ENCODE measurements around the gene AMER3. TPM values are rescaled to one million over a fixed set of nuclear protein-coding genes. Genes with fewer than 3 reads are reported as not detected.

The AMER3 gene
- total RNA-seq (2022; extraction: Qiagen RNA extraction) = not detected in 5 replicates

GRCh38 chr2:130755256-130756052 is at the start of gene AMER3:
TSS of gene AMER3 (plus strand) at chr2:130755540. CDS start at chr2:130762073, 6,533 bp downstream.

GRCh38 chr2:130728549-130729316 is 26.6 kb upstream of the AMER3 start, which contains the start of gene GPR148:
TSS of gene GPR148 (plus strand) at chr2:130729070. CDS start at chr2:130729152, 82 bp downstream.

Other genes starting within 250 kb of the AMER3 start
- 0.01 TPM in 2 of 5 replicates, not detected in the others for gene POTEI, start 246.2 kb upstream of the AMER3 start, total RNA-seq (2022; extraction: Qiagen RNA extraction)
- not detected in 5 replicates for gene CFC1B, start 234.3 kb upstream of the AMER3 start, total RNA-seq (2022; extraction: Qiagen RNA extraction)
- gene CFC1, start 156.0 kb upstream of the AMER3 start, total RNA-seq (2022; extraction: Qiagen RNA extraction) = not detected in 5 replicates
- gene POTEJ, start 144.1 kb upstream of the AMER3 start, total RNA-seq (2022; extraction: Qiagen RNA extraction) = not detected in 5 replicates
- gene GPR148, start 26.5 kb upstream of the AMER3 start, total RNA-seq (2022; extraction: Qiagen RNA extraction) = not detected in 5 replicates
- gene ARHGEF4, start 81.4 kb downstream of the AMER3 start, total RNA-seq (2022; extraction: Qiagen RNA extraction) = 5.7 to 9.0 TPM (median 8.2 TPM) in 5 replicates